ENCODE data around the gene PRDM1. TPM values are rescaled to one million over a fixed set of nuclear protein-coding genes. Genes with fewer than 3 reads are reported as not detected.

Gene PRDM1
- total and polyA plus RNA-seq, 2 of the 13 experiments (the other 11 are each of a cell fraction or from before 2014, with no cell fraction given), result 0.13 TPM; not detected in 1

DNA sequence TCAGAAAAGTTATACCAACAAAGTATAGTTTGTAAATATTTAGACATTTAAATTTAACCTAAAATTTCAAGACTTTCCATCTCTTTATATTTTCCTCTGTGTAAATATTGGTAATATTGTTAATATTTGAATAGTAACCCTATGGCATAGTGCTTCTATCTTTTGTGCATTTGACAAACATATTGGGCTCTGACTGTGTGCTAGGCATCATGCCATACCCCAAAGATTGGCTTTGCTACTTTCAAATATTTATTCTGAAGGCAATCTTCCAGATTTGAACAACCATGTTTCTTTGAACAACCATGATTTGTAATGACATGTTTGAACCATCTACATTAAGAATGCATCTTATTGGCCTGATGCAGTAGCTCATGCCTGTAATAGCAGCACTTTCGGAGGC lies 15.5 kb upstream of the PRDM1 start:
- H3K27ac ChIP-seq (ENCODE audit: extremely low read length, insufficient read depth, low read length), result no peak overlapping the region
- intact Hi-C loops (cut with micrococcal nuclease; ENCODE audit: unreplicated experiment), result no loop called here
- H3K4me3 ChIP-seq (replicated peaks in 1 of 3; ENCODE audit: insufficient read depth in 1 of 3, low read depth in 2 of 3, low read length in 3 of 3), result no peak overlapping the region
- H3K4me2 ChIP-seq (ENCODE audit: low read depth, low read length), result no peak overlapping the region
- TF ChIP-seq GPN1 (CRISPR knock-in tag; IDR thresholded peaks at IDR 0.05; ENCODE audit: borderline replicate concordance), result no peak
- TF ChIP-seq ZNF577 (CRISPR knock-in tag; IDR thresholded peaks at IDR 0.05; ENCODE audit: borderline replicate concordance, low read depth), result no peak
- no peak for TF ChIP-seq ZNF607 (CRISPR knock-in tag; IDR thresholded peaks at IDR 0.05; ENCODE audit: borderline replicate concordance)
- TF ChIP-seq SPEN (CRISPR knock-in tag; IDR thresholded peaks at IDR 0.05; ENCODE audit: low read depth), result no peak
- TF ChIP-seq PLSCR1 (CRISPR knock-in tag; IDR thresholded peaks at IDR 0.05; ENCODE audit: borderline replicate concordance), result no peak
- TF ChIP-seq ZNF576 (CRISPR knock-in tag; IDR thresholded peaks at IDR 0.05), result no peak
- no peak for TF ChIP-seq ZNF143 (CRISPR knock-in tag; IDR thresholded peaks at IDR 0.05)
- no peak for TF ChIP-seq FOXA3 (CRISPR knock-in tag; IDR thresholded peaks at IDR 0.05)
- TF ChIP-seq MIER3 (CRISPR knock-in tag; IDR thresholded peaks at IDR 0.05; ENCODE audit: borderline replicate concordance), result no peak
- TF ChIP-seq RELA (CRISPR knock-in tag; IDR thresholded peaks at IDR 0.05), result no peak
- TF ChIP-seq ZIK1 (CRISPR knock-in tag; IDR thresholded peaks at IDR 0.05; ENCODE audit: borderline replicate concordance, low read depth), result no peak
- no peak for TF ChIP-seq HOXA5 (CRISPR knock-in tag; IDR thresholded peaks at IDR 0.05)
- no peak for TF ChIP-seq YY1 (IDR thresholded peaks at IDR 0.05; ENCODE audit: insufficient read depth, insufficient replicate concordance, low read depth, low read length)
- TF ChIP-seq ZNF782 (CRISPR knock-in tag; IDR thresholded peaks at IDR 0.05; ENCODE audit: borderline replicate concordance), result no peak
- TF ChIP-seq, protein P1, sequence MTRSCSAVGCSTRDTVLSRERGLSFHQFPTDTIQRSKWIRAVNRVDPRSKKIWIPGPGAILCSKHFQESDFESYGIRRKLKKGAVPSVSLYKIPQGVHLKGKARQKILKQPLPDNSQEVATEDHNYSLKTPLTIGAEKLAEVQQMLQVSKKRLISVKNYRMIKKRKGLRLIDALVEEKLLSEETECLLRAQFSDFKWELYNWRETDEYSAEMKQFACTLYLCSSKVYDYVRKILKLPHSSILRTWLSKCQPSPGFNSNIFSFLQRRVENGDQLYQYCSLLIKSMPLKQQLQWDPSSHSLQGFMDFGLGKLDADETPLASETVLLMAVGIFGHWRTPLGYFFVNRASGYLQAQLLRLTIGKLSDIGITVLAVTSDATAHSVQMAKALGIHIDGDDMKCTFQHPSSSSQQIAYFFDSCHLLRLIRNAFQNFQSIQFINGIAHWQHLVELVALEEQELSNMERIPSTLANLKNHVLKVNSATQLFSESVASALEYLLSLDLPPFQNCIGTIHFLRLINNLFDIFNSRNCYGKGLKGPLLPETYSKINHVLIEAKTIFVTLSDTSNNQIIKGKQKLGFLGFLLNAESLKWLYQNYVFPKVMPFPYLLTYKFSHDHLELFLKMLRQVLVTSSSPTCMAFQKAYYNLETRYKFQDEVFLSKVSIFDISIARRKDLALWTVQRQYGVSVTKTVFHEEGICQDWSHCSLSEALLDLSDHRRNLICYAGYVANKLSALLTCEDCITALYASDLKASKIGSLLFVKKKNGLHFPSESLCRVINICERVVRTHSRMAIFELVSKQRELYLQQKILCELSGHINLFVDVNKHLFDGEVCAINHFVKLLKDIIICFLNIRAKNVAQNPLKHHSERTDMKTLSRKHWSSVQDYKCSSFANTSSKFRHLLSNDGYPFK (CRISPR knock-in tag; IDR thresholded peaks at IDR 0.05; ENCODE audit: borderline replicate concordance), result no peak
- TF ChIP-seq NFYC (CRISPR knock-in tag; IDR thresholded peaks at IDR 0.05), result no peak
- no peak for DNase-seq (ENCODE audit: low spot score)
- CTCF ChIA-PET (ENCODE audit: low intra/inter-chr PET ratio, low total read pairs), result no interaction called here
- no peaks in the 10 kb centered on the region for H3K27me3 ChIP-seq (ENCODE audit: control insufficient read depth in 1 of 2, insufficient read depth in 2 of 2, low read length in 2 of 2)
- ATAC-seq, result no peak
- no peak for FAIRE-seq
- no peaks in the 10 kb centered on the region for H3K79me2 ChIP-seq (ENCODE audit: insufficient read depth, low read length)
- H3K4me1 ChIP-seq (ENCODE audit: insufficient read depth, low read length), result no peaks in the 10 kb centered on the region
- in situ Hi-C loops (cut with HindIII; ENCODE audit: extremely low pct_ligation_motif_present, low pct_unique_long_range_greater_than_20kb), result no loop called here
- no peaks in the 10 kb centered on the region for H3K9me3 ChIP-seq (ENCODE audit: low read length)
- BruUV-seq (replicated peaks), result no TSS peak
- H4K20me1 ChIP-seq (ENCODE audit: insufficient read depth, low read length), result no peaks in the 10 kb centered on the region
- no peak overlapping the region for H3K9ac ChIP-seq (ENCODE audit: insufficient read depth, low read depth, low read length)
- H2AFZ ChIP-seq (ENCODE audit: low read length), result no peak overlapping the region
- POLR2A ChIA-PET, result no interaction called here
- WGBS (ENCODE audit: low lambda C conversion rate), result 0% methylated on average over 1 of the region's 1 CpG
- H3K36me3 ChIP-seq (replicated peaks in 1 of 2; ENCODE audit: control insufficient read depth in 1 of 2, insufficient read depth in 2 of 2, low read length in 2 of 2), result no peaks in the 10 kb centered on the region
